ENCODE results near the gene AKR1C4.

GRCh38 chr10:5252177-5253037 lies 55.8 kb downstream of the AKR1C4 start:
- TF ChIP-seq, protein P1, sequence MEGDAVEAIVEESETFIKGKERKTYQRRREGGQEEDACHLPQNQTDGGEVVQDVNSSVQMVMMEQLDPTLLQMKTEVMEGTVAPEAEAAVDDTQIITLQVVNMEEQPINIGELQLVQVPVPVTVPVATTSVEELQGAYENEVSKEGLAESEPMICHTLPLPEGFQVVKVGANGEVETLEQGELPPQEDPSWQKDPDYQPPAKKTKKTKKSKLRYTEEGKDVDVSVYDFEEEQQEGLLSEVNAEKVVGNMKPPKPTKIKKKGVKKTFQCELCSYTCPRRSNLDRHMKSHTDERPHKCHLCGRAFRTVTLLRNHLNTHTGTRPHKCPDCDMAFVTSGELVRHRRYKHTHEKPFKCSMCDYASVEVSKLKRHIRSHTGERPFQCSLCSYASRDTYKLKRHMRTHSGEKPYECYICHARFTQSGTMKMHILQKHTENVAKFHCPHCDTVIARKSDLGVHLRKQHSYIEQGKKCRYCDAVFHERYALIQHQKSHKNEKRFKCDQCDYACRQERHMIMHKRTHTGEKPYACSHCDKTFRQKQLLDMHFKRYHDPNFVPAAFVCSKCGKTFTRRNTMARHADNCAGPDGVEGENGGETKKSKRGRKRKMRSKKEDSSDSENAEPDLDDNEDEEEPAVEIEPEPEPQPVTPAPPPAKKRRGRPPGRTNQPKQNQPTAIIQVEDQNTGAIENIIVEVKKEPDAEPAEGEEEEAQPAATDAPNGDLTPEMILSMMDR (IDR thresholded peaks at IDR 0.05), result no peak
- TF ChIP-seq EZH2 (IDR thresholded peaks at IDR 0.05), result no peak
- TF ChIP-seq EZH2phosphoT487 (IDR thresholded peaks at IDR 0.05), result no peak
